ENCODE data around the gene ETDC. TPM values are rescaled to one million over a fixed set of nuclear protein-coding genes. Genes with fewer than 3 reads are reported as not detected.

ETDC gene
- total RNA-seq, 6 experiments from 2014 or later: not detected

- peak overlapping the region; percentile 66 to 72 (median 69) for H3K4me3 ChIP-seq
- H3K36me3 ChIP-seq: no peaks in the 10 kb centered on the region
- no peaks in the 10 kb centered on the region for H3K9me3 ChIP-seq
- H3K27me3 ChIP-seq: no peaks in the 10 kb centered on the region
- DNase-seq (peak in 2 of 3 donors; percentile 49 to 67), ATAC-seq (peak; percentile 20 to 29 (median 26))
- peak overlapping the region; percentile 82 to 90 (median 88) for H3K27ac ChIP-seq
- no peak for TF ChIP-seq CTCF (IDR thresholded peaks at IDR 0.05)
- no peak for TF ChIP-seq POLR2A (IDR thresholded peaks at IDR 0.05)
- intact Hi-C loops (cut with DNase I): no loop called here
- H3K4me1 ChIP-seq: peaks cover 0 to 21% (median 2%) of the 10 kb centered on the region in 4 donors
- 32% methylated on average over 7 of the region's 18 CpGs for WGBS (ENCODE audit: insufficient coverage, low coverage, low lambda C conversion rate, missing lambda C conversion rate)
Observed at GRCh38 chrX:135345107-135345589, 35.9 kb downstream of the ETDC start.

DNA sequence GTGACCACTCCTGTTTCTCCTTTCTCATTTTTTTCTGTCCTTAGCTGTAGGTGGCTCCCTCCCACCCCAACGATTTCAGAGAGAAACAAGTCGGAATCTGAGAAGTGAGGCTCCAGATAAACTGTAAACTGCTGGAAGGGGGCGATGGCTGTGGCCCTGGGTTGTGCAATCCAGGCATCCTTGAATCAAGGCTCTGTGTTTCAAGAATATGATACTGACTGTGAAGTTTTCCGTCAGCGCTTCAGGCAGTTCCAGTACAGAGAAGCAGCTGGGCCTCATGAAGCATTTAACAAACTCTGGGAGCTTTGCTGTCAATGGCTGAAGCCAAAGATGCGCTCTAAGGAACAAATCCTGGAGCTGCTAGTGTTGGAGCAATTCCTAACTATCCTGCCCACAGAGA is 37.7 kb downstream of the ETDC start:
- Histone ChIP-seq H3K36me3 (no peaks in the 10 kb centered on the region), H3K4me3 (no peak overlapping the region), H3K27me3 (no peaks in the 10 kb centered on the region), H3K9me3 (no peaks in the 10 kb centered on the region), H3K4me1 (peaks cover 0 to 5% (median 0%) of the 10 kb centered on the region in 4 donors), H3K27ac (no peak overlapping the region)
- intact Hi-C loops (cut with DNase I): no loop called here
- WGBS (ENCODE audit: insufficient coverage, low coverage, low lambda C conversion rate, missing lambda C conversion rate): 61% methylated on average over 5 of the region's 6 CpGs
- DNase-seq (no peak), ATAC-seq (no peak)
- TF ChIP-seq CTCF (IDR thresholded peaks at IDR 0.05) (no peak), POLR2A (IDR thresholded peaks at IDR 0.05) (no peak)

- no peak for DNase-seq
- ATAC-seq: no peak
Observed at GRCh38 chrX:135347381-135348016, 38.2 kb downstream of the ETDC start.

GRCh38 chrX:135354288-135354687 is 45.0 kb downstream of the ETDC start:
- intact Hi-C loops (cut with DNase I): no loop called here
- DNase-seq: no peak
- TF ChIP-seq CTCF (IDR thresholded peaks at IDR 0.05): no peak
- no peak for TF ChIP-seq POLR2A (IDR thresholded peaks at IDR 0.05)
- Histone ChIP-seq H3K4me1 (no peaks in the 10 kb centered on the region), H3K4me3 (no peak overlapping the region), H3K9me3 (no peaks in the 10 kb centered on the region), H3K27me3 (no peaks in the 10 kb centered on the region), H3K36me3 (no peaks in the 10 kb centered on the region), H3K27ac (no peak overlapping the region)
- ATAC-seq: no peak

More at GRCh38 chrX:135347381-135348016, 38.2 kb downstream of the ETDC start:
- no peaks in the 10 kb centered on the region for H3K27me3 ChIP-seq
- intact Hi-C loops (cut with DNase I): no loop called here
- H3K9me3 ChIP-seq: no peaks in the 10 kb centered on the region
- H3K4me3 ChIP-seq: no peak overlapping the region
- no peaks in the 10 kb centered on the region for H3K36me3 ChIP-seq
- no peak for TF ChIP-seq CTCF (IDR thresholded peaks at IDR 0.05)
- no peak for TF ChIP-seq POLR2A (IDR thresholded peaks at IDR 0.05)
- H3K27ac ChIP-seq: no peak overlapping the region
- peaks cover 0 to 3% (median 0%) of the 10 kb centered on the region in 4 donors for H3K4me1 ChIP-seq

Other genes starting within 250 kb of the ETDC start
- gene SMIM10L2B, start 210.8 kb upstream of the ETDC start, total RNA-seq: under 1 TPM; 0.33 to 0.86 (median 0.45) TPM
- not detected for gene ETDB, start 189.0 kb upstream of the ETDC start, total RNA-seq
- not detected for gene CT55, start 138.1 kb upstream of the ETDC start, total RNA-seq
- not detected for gene ETDA, start 57.4 kb upstream of the ETDC start, total RNA-seq
- 1 to 10 TPM; 4.1 to 6.6 (median 4.4) TPM for gene ZNF75D, start 34.6 kb downstream of the ETDC start, total RNA-seq
- 1 to 10 TPM; 2.0 to 3.4 (median 2.7) TPM for gene ZNF449, start 35.3 kb downstream of the ETDC start, total RNA-seq
- under 1 TPM; 0.06 to 0.18 (median 0.16) TPM for gene SMIM10L2A, start 112.5 kb downstream of the ETDC start, total RNA-seq
- gene INTS6L, start 211.2 kb downstream of the ETDC start, total RNA-seq: 1 to 10 TPM in 4 of 6 experiments, under 1 TPM in 2; 0.37 to 2.0 (median 1.1) TPM

All from right lobe of liver (tissue), 6 donors.